K562 (cell line): ENCODE data around the gene TUBG2. TPM values are rescaled to one million over a fixed set of nuclear protein-coding genes. Genes with fewer than 3 reads are reported as not detected.

Experiments used
- EWSR1 ChIP-seq: fragments of 450-650 bp; IDR thresholded peaks from 2 replicates; pipeline ENCODE4 v1.6.1; 2018; ENCODE audit warnings: borderline replicate concordance, mild to moderate bottlenecking, low read depth, moderate library complexity; ENCODE audit not compliant: partially characterized antibody
- HDAC2 ChIP-seq: fragments of 450-650 bp; IDR thresholded peaks from 2 replicates; pipeline ENCODE4 v1.6.1; 2016; ENCODE audit warnings: mild to moderate bottlenecking
- POLR2G ChIP-seq: fragments of 200-400 bp; formaldehyde crosslinking; IDR thresholded peaks from 2 replicates; pipeline ENCODE4 v1.6.1; 2017; ENCODE audit warnings: low read depth, mild to moderate bottlenecking, antibody characterized with exemption, low read length, moderate library complexity
- ZNF707 ChIP-seq: fragments of 250-450 bp; sonication (Bioruptor Pico); conservative IDR thresholded peaks from 2 replicates; pipeline ENCODE4 v1.8.0; 2022; ENCODE audit warnings: inconsistent platforms, mild to moderate bottlenecking, moderate library complexity
- ZNF830 ChIP-seq: fragments of 250-450 bp; sonication (Bioruptor Pico); IDR thresholded peaks from 2 replicates; pipeline ENCODE4 v1.5.0; 2021; ENCODE audit warnings: mild to moderate bottlenecking
- polyA plus RNA-seq, 8 experiments: library from polyadenylated mRNA; depleted of rRNA in 4 of 8; stranded (reverse) in 5 of 8; unstranded in 3 of 8; fragments of >200 nt; fragmentation: Nextera tagmentation in 2 of 8; fragmentation: Illumina TruSeq in 1 of 8; extraction: Ambion mirVana in 2 of 8; extraction: Trizol in 1 of 8; gene quantifications; 2 replicates each; pipeline versions ENCODE4 v1.2.1 to v1.2.3, GENCODE V29; 2011 to 2014; ENCODE audit warnings: inconsistent platforms in 1 of 8, missing spikeins in 1 of 8
- total RNA-seq, 7 experiments: library from RNA; depleted of rRNA in 6 of 7; stranded (reverse); fragments of >200 nt in 6 of 7; fragmentation: Illumina TruSeq in 2 of 7; extraction: Trizol in 2 of 7; gene quantifications; 2 replicates each; pipeline versions ENCODE4 v1.2.1 to v1.2.3, GENCODE V29; 2011 to 2021; ENCODE audit warnings: low replicate concordance in 1 of 7
- TF ChIP-seq, protein P1 (sequence below): fragments of 200-800 bp; sonication (Bioruptor generic); IDR thresholded peaks from 2 replicates; pipeline ENCODE4 v1.6.1; 2016; ENCODE audit warnings: missing genetic modification characterization, missing compliant biosample characterization

Gene TUBG2
- total and polyA plus RNA-seq, 9 of the 15 experiments (the other 6 are each of a cell fraction or from before 2014, with no cell fraction given), result 0.09 to 0.80 (median 0.24) TPM; not detected in 2

DNA sequence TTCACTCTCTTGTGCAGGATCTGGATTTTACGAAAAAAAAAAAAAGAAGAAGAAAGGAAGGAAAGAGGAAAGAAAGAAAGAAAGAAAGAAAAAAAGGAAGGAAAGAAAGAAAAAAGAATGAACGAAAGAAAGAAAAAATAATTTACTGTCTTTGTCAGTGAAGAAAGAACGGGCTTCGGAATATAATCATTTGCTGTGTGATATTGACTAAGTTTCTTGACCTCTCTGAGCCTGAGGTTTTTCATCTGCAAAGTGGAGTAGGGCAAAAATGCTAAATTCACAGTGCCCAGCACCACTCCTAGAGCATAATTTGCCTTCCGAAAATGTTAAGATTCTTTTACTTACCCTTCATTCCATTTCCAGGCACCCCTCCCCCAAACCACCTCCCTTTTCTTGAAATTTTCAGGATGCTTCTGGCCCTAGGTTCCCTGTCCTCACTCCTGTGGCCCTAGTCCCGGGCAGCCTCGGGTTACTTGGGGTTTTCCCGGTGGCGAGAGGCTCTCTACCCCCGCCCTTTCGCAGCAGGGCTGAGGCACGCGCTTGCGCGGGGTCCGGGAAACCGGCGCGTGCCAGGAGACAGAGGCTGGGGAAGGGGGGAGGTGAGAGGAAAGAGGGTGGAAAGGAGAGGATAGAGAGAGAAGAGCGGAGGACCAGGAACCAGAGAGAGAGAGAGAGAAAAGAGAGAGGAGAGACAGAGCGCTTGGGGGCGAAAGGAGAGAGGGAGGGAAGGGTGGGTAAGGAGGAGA, 23.1 kb downstream of the TUBG2 start, which contains the start of gene CNTNAP1 (continued):
- TF ChIP-seq EWSR1 (no peak), ZNF830 (CRISPR knock-in tag) (no peak), POLR2G (0 out of 2 replicates have a peak, but pooled peaks have one; percentile 4), ZNF707 (CRISPR knock-in tag) (no peak), HDAC2 (peak; percentile 47; the same call in 1 of the 2 replicates)
- TF ChIP-seq, protein P1, sequence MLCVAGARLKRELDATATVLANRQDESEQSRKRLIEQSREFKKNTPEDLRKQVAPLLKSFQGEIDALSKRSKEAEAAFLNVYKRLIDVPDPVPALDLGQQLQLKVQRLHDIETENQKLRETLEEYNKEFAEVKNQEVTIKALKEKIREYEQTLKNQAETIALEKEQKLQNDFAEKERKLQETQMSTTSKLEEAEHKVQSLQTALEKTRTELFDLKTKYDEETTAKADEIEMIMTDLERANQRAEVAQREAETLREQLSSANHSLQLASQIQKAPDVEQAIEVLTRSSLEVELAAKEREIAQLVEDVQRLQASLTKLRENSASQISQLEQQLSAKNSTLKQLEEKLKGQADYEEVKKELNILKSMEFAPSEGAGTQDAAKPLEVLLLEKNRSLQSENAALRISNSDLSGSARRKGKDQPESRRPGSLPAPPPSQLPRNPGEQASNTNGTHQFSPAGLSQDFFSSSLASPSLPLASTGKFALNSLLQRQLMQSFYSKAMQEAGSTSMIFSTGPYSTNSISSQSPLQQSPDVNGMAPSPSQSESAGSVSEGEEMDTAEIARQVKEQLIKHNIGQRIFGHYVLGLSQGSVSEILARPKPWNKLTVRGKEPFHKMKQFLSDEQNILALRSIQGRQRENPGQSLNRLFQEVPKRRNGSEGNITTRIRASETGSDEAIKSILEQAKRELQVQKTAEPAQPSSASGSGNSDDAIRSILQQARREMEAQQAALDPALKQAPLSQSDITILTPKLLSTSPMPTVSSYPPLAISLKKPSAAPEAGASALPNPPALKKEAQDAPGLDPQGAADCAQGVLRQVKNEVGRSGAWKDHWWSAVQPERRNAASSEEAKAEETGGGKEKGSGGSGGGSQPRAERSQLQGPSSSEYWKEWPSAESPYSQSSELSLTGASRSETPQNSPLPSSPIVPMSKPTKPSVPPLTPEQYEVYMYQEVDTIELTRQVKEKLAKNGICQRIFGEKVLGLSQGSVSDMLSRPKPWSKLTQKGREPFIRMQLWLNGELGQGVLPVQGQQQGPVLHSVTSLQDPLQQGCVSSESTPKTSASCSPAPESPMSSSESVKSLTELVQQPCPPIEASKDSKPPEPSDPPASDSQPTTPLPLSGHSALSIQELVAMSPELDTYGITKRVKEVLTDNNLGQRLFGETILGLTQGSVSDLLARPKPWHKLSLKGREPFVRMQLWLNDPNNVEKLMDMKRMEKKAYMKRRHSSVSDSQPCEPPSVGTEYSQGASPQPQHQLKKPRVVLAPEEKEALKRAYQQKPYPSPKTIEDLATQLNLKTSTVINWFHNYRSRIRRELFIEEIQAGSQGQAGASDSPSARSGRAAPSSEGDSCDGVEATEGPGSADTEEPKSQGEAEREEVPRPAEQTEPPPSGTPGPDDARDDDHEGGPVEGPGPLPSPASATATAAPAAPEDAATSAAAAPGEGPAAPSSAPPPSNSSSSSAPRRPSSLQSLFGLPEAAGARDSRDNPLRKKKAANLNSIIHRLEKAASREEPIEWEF (CRISPR knock-in tag), result no peak
